ENCODE data around the gene ARMH4. TPM values are rescaled to one million over a fixed set of nuclear protein-coding genes. Genes with fewer than 3 reads are reported as not detected.

ARMH4 gene
- total and polyA plus RNA-seq, 12 donors = 1.1 to 23.2 (median 9.0) TPM

GRCh38 chr14:58107041-58107440 lies 45.0 kb downstream of the ARMH4 start:
- WGBS, 4 donors = 31 to 68% (median 42%) methylated on average over 1 of the region's 1 CpG
- DNase-seq = no peak
- intact Hi-C loops (cut with DNase I) = loop anchor here (5.0 to 10.0 kb wide), 2 partner anchors 58 to 60 kb away; no protein-coding TSS in a partner anchor

GRCh38 chr14:58106446-58106845 lies 45.6 kb downstream of the ARMH4 start:
- intact Hi-C loops (cut with DNase I) = loop anchor here (5.0 to 10.0 kb wide), 2 partner anchors 58 to 61 kb away; no protein-coding TSS in a partner anchor
- no peaks in the 10 kb centered on the region for H3K36me3 ChIP-seq (replicated peaks in 1 of 2)
- TF ChIP-seq POLR2A (IDR thresholded peaks at IDR 0.05) (no peak), CTCF (IDR thresholded peaks at IDR 0.05) (no peak)
- H3K27me3 ChIP-seq = no peaks in the 10 kb centered on the region
- H3K9me3 ChIP-seq (replicated peaks in 1 of 3) = no peaks in the 10 kb centered on the region
- 47 to 67% (median 61%) methylated on average over 4 of the region's 4 CpGs for WGBS, 4 donors
- no peak overlapping the region for H3K27ac ChIP-seq
- no peak for DNase-seq
- no peak overlapping the region for H3K4me3 ChIP-seq
- no peaks in the 10 kb centered on the region for H3K4me1 ChIP-seq (replicated peaks in 1 of 2)

More at GRCh38 chr14:58107041-58107440, 45.0 kb downstream of the ARMH4 start:
- Histone ChIP-seq H3K36me3 (replicated peaks in 1 of 2) (no peaks in the 10 kb centered on the region), H3K9me3 (replicated peaks in 1 of 3) (no peaks in the 10 kb centered on the region), H3K4me1 (replicated peaks in 1 of 2) (no peaks in the 10 kb centered on the region), H3K27ac (no peak overlapping the region), H3K4me3 (no peak overlapping the region), H3K27me3 (no peaks in the 10 kb centered on the region)
- no peak for TF ChIP-seq POLR2A (IDR thresholded peaks at IDR 0.05)
- no peak for TF ChIP-seq CTCF (IDR thresholded peaks at IDR 0.05)

DNA sequence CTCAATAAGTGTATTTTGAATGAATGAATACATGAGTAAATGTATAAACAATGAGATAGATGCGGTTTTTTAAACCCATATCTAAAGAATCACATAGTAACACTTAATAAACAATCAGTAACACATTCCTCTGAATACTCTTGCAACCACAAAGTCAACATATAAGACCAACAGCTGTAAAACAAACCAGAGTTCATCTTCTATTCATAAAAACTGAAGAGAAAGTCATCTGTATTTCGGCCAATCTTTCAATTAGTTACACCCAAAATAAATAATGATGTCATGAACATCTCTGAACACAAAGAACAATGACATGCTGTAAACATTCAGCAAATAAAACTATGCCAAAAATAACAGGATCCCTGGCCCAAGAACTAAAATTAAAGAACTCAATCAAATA lies 47.2 kb downstream of the ARMH4 start:
- Histone ChIP-seq H3K36me3 (replicated peaks in 1 of 2) (no peaks in the 10 kb centered on the region), H3K27ac (no peak overlapping the region), H3K4me3 (no peak overlapping the region), H3K4me1 (replicated peaks in 1 of 2) (no peaks in the 10 kb centered on the region), H3K9me3 (replicated peaks in 1 of 3) (no peaks in the 10 kb centered on the region), H3K27me3 (no peaks in the 10 kb centered on the region)
- WGBS, 4 donors = 53 to 62% (median 59%) methylated on average over 2 of the region's 2 CpGs
- no peak for TF ChIP-seq POLR2A (IDR thresholded peaks at IDR 0.05)
- TF ChIP-seq CTCF (IDR thresholded peaks at IDR 0.05) = no peak
- intact Hi-C loops (cut with DNase I) = loop anchor here (5.0 to 10.0 kb wide), 2 partner anchors 60 to 62 kb away; no protein-coding TSS in a partner anchor
- no peak for DNase-seq

DNA sequence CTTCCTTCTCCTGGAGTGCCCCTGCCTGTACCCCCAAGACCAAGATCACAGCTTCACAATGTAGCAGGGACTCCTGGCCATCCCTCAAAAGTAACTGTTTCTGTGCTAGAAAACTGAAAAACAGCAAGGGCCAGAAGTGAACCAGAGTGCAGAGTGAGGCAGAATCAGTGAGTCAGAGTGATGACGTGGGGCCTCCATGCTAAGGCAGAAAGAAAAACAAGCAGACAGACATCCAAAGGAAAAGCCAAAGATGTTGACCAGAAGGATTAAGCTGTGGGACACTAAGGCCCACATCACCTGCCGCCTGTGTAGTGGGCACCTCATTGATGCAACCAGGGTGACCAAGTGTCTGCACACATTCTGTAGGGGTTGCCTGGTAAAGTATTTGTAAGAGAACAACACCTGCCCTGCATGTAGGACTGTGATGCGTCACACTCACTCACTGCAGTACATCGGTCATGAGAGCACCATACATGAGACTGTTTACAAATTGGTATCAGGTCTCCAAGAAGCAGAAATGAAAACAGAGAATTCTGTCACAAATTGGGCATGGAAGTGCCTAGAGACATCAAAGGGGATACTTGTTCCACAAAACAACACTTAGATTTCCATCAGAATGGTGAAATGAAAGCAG lies 51.2 kb downstream of the ARMH4 start:
- WGBS, 4 donors = 91 to 96% (median 92%) methylated on average over 4 of the region's 4 CpGs
- no peak overlapping the region for H3K27ac ChIP-seq
- intact Hi-C loops (cut with DNase I) = loop anchor here in 1 of 2 donors (10.0 kb wide), 1 partner anchor 64 kb away; no protein-coding TSS in a partner anchor
- H3K4me1 ChIP-seq (replicated peaks in 1 of 2) = no peaks in the 10 kb centered on the region
- H3K4me3 ChIP-seq = no peak overlapping the region
- no peak for DNase-seq
- no peaks in the 10 kb centered on the region for H3K9me3 ChIP-seq (replicated peaks in 1 of 3)
- no peaks in the 10 kb centered on the region for H3K36me3 ChIP-seq (replicated peaks in 1 of 2)
- no peaks in the 10 kb centered on the region for H3K27me3 ChIP-seq
- TF ChIP-seq CTCF (IDR thresholded peaks at IDR 0.05) (no peak), POLR2A (IDR thresholded peaks at IDR 0.05) (no peak)
